MM.1S (cell line): ENCODE measurements around the gene TEX2.
"Not testable (repeated sequence)": the region's sequence is repeated elsewhere in the genome, so short reads cannot be mapped to it uniquely, and the experiment has no call there.

ENCODE experiments used
- DNase-seq: peaks from one replicate; pipeline ENCODE4 v3.0.0-alpha.2; 2015
- H2AFZ ChIP-seq: fragments of 300-600 bp; sonication (generic); 2 replicates; pipeline ENCODE4 v1.6.0; 2016; ENCODE audit warnings: antibody characterized with exemption, low read length
- H3F3A ChIP-seq: fragments of 300-600 bp; sonication (generic); 2 replicates; pipeline ENCODE4 v1.6.1; 2016; ENCODE audit warnings: mild to moderate bottlenecking, antibody characterized with exemption, low read length, moderate library complexity, mixed read lengths; ENCODE audit not compliant: insufficient read depth
- H3K27ac ChIP-seq: fragments of 300-600 bp; sonication (generic); 2 replicates; pipeline ENCODE4 v1.5.1; 2016; ENCODE audit warnings: mild to moderate bottlenecking, low read length
- H3K27me3 ChIP-seq: fragments of 300-600 bp; sonication (generic); replicated peaks from 2 replicates; pipeline ENCODE4 v1.6.0; 2016; ENCODE audit warnings: low read length; ENCODE audit not compliant: insufficient read depth
- H3K36me3 ChIP-seq: fragments of 300-600 bp; sonication (generic); replicated peaks from 2 replicates; pipeline ENCODE4 v1.6.1; 2016; ENCODE audit warnings: mild to moderate bottlenecking, low read length, mixed read lengths; ENCODE audit not compliant: insufficient read depth
- H3K4me1 ChIP-seq: fragments of 300-600 bp; sonication (generic); 2 replicates; pipeline ENCODE4 v1.6.1; 2016; ENCODE audit warnings: low read length, mixed read lengths
- H3K4me2 ChIP-seq: fragments of 300-600 bp; sonication (generic); 2 replicates; pipeline ENCODE4 v1.6.0; 2016; ENCODE audit warnings: low read depth, low read length
- H3K4me3 ChIP-seq: fragments of 300-600 bp; sonication (generic); 2 replicates; pipeline ENCODE4 v1.5.1; 2016; ENCODE audit warnings: low read length, mixed read lengths
- H3K79me2 ChIP-seq: fragments of 300-600 bp; sonication (generic); 2 replicates; pipeline ENCODE4 v1.6.1; 2016; ENCODE audit warnings: mixed run types, low read length, mixed read lengths
- H3K9ac ChIP-seq: fragments of 300-600 bp; sonication (generic); 2 replicates; pipeline ENCODE4 v1.6.1; 2016; ENCODE audit warnings: low read length, mixed read lengths
- H3K9me2 ChIP-seq: fragments of 300-600 bp; sonication (generic); replicated peaks from 2 replicates; pipeline ENCODE4 v1.6.1; 2016; ENCODE audit warnings: mild to moderate bottlenecking, low read length, mixed read lengths; ENCODE audit not compliant: insufficient read depth
- H3K9me3 ChIP-seq: fragments of 300-600 bp; sonication (generic); replicated peaks from 2 replicates; pipeline ENCODE4 v1.6.1; 2016; ENCODE audit warnings: mild to moderate bottlenecking, low read length, mixed read lengths; ENCODE audit not compliant: insufficient read depth
- H4K20me1 ChIP-seq: fragments of 300-600 bp; sonication (generic); 2 replicates; pipeline ENCODE4 v1.6.1; 2016; ENCODE audit warnings: mild to moderate bottlenecking, low read length, moderate library complexity, mixed read lengths; ENCODE audit not compliant: insufficient read depth
- CTCF ChIP-seq: fragments of 300-600 bp; sonication (generic); IDR thresholded peaks from 2 replicates; pipeline ENCODE4 v1.5.1; 2016; ENCODE audit warnings: antibody characterized with exemption, low read length, mixed read lengths
- EZH2 ChIP-seq: fragments of 300-600 bp; sonication (generic); optimal IDR thresholded peaks from 2 replicates; pipeline ENCODE3; 2017; ENCODE audit warnings: low read depth, mild to moderate bottlenecking, antibody characterized with exemption, low read length, mixed read lengths
- EZH2phosphoT487 ChIP-seq: fragments of 300-600 bp; sonication (generic); IDR thresholded peaks from 2 replicates; pipeline ENCODE4 v1.6.1; 2018; ENCODE audit warnings: antibody characterized with exemption, low read length

Gene TEX2

GRCh38 chr17:64170286-64170685 lies 92.8 kb downstream of the TEX2 start:
- TF ChIP-seq EZH2phosphoT487 = no peak
- no peak for TF ChIP-seq CTCF
- no peak for TF ChIP-seq EZH2
- Histone ChIP-seq H3K36me3 (no peaks in the 10 kb centered on the region), H4K20me1 (no peaks in the 10 kb centered on the region), H3K4me1 (no peaks in the 10 kb centered on the region), H3K9me2 (no peaks in the 10 kb centered on the region), H3K79me2 (no peaks in the 10 kb centered on the region), H3K9me3 (no peaks in the 10 kb centered on the region), H3K4me3 (no peak overlapping the region), H3K4me2 (no peak overlapping the region), H3K27me3 (no peaks in the 10 kb centered on the region), H2AFZ (no peak overlapping the region), H3K9ac (no peak overlapping the region), H3K27ac (no peak overlapping the region), H3F3A (0 out of 2 replicates have a peak, but pooled peaks cover 3% of the 10 kb centered on the region)
- DNase-seq = no peak

- not testable (repeated sequence) for H3K27me3 ChIP-seq, H3K9me2 ChIP-seq, H3K27ac ChIP-seq, H3K36me3 ChIP-seq, H3K9ac ChIP-seq, H3K79me2 ChIP-seq, H3K4me2 ChIP-seq, H2AFZ ChIP-seq, H3K9me3 ChIP-seq, H3K4me1 ChIP-seq, H4K20me1 ChIP-seq, H3K4me3 ChIP-seq, DNase-seq, H3F3A ChIP-seq
Observed at GRCh38 chr17:64167666-64168065, 95.4 kb downstream of the TEX2 start.

GRCh38 chr17:64166876-64167275 lies 96.2 kb downstream of the TEX2 start:
- no peaks in the 10 kb centered on the region for H3K9me2 ChIP-seq
- H4K20me1 ChIP-seq = no peaks in the 10 kb centered on the region
- TF ChIP-seq EZH2phosphoT487 (no peak), EZH2 (no peak), CTCF (no peak)
- 0 out of 2 replicates have a peak, but pooled peaks cover 3% of the 10 kb centered on the region for H3F3A ChIP-seq
- no peaks in the 10 kb centered on the region for H3K27me3 ChIP-seq
- no peaks in the 10 kb centered on the region for H3K9me3 ChIP-seq
- H3K27ac ChIP-seq = no peak overlapping the region
- H3K79me2 ChIP-seq = no peaks in the 10 kb centered on the region
- H3K36me3 ChIP-seq = no peaks in the 10 kb centered on the region
- H3K4me2 ChIP-seq = no peak overlapping the region
- no peak overlapping the region for H3K9ac ChIP-seq
- H2AFZ ChIP-seq = no peak overlapping the region
- no peak overlapping the region for H3K4me3 ChIP-seq
- no peaks in the 10 kb centered on the region for H3K4me1 ChIP-seq
- DNase-seq = no peak

GRCh38 chr17:64165347-64165746 lies 97.7 kb downstream of the TEX2 start:
- no peaks in the 10 kb centered on the region for H4K20me1 ChIP-seq
- no peak for DNase-seq
- H3K79me2 ChIP-seq = no peaks in the 10 kb centered on the region
- no peak overlapping the region for H3K9ac ChIP-seq
- no peak overlapping the region for H2AFZ ChIP-seq
- no peak overlapping the region for H3K4me3 ChIP-seq
- 0 out of 2 replicates have a peak, but pooled peaks cover 3% of the 10 kb centered on the region for H3F3A ChIP-seq
- H3K4me1 ChIP-seq = no peaks in the 10 kb centered on the region
- no peaks in the 10 kb centered on the region for H3K27me3 ChIP-seq
- no peak overlapping the region for H3K27ac ChIP-seq
- H3K4me2 ChIP-seq = no peak overlapping the region
- no peaks in the 10 kb centered on the region for H3K9me3 ChIP-seq
- H3K9me2 ChIP-seq = no peaks in the 10 kb centered on the region
- TF ChIP-seq CTCF (no peak), EZH2phosphoT487 (no peak), EZH2 (no peak)
- H3K36me3 ChIP-seq = no peaks in the 10 kb centered on the region
